Omental fat pad (tissue), 4 donors: ENCODE measurements around the gene C10orf71. TPM values are rescaled to one million over a fixed set of nuclear protein-coding genes. Genes with fewer than 3 reads are reported as not detected.

Experiments used
- ATAC-seq: fragments of 150-250 bp; one replicate; pipeline ENCODE4 v1.9.1; 2016; ENCODE audit warnings: mild to moderate bottlenecking, moderate library complexity; ENCODE audit not compliant: low FRiP score
- DNase-seq: peaks from one replicate; pipeline ENCODE4 v3.0.0-alpha.2; 2019; ENCODE audit warnings: low spot score
- total RNA-seq, 4 donors: library from RNA; depleted of rRNA; stranded (reverse); fragments of >200 nt; gene quantifications; one replicate each; pipeline ENCODE4 v1.1.0, GENCODE V29; 2016
- TF ChIP-seq, protein P1 (sequence below), 3 donors: fragments of 450-650 bp; IDR thresholded peaks; one replicate each; pipeline ENCODE4 v1.5.1; 2016 to 2017; ENCODE audit warnings: antibody characterized with exemption in 3 of 3, mild to moderate bottlenecking in 3 of 3, moderate library complexity in 2 of 3

The C10orf71 gene
- total RNA-seq, 4 donors from 2014 or later: not detected

DNA sequence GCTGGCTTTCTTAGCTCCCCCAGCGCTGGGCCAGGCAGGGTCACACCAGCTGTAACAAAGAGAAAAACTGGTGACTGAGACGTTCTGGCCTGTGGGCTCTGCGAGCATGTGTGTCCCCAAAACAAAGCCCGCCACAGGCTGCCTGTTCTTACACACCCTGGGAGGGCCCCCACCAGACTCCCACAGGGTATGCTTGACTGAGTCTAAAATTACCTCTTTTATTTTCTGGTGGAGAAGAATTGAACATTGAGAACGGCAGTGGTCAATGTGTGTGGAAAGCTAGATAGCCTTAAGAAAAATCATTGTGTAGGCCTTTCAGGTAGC is 808 bp downstream of the C10orf71 start:
- ATAC-seq: no peak
- TF ChIP-seq, protein P1, sequence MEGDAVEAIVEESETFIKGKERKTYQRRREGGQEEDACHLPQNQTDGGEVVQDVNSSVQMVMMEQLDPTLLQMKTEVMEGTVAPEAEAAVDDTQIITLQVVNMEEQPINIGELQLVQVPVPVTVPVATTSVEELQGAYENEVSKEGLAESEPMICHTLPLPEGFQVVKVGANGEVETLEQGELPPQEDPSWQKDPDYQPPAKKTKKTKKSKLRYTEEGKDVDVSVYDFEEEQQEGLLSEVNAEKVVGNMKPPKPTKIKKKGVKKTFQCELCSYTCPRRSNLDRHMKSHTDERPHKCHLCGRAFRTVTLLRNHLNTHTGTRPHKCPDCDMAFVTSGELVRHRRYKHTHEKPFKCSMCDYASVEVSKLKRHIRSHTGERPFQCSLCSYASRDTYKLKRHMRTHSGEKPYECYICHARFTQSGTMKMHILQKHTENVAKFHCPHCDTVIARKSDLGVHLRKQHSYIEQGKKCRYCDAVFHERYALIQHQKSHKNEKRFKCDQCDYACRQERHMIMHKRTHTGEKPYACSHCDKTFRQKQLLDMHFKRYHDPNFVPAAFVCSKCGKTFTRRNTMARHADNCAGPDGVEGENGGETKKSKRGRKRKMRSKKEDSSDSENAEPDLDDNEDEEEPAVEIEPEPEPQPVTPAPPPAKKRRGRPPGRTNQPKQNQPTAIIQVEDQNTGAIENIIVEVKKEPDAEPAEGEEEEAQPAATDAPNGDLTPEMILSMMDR (IDR thresholded peaks at IDR 0.05): no peak
- DNase-seq: no peak

DNA sequence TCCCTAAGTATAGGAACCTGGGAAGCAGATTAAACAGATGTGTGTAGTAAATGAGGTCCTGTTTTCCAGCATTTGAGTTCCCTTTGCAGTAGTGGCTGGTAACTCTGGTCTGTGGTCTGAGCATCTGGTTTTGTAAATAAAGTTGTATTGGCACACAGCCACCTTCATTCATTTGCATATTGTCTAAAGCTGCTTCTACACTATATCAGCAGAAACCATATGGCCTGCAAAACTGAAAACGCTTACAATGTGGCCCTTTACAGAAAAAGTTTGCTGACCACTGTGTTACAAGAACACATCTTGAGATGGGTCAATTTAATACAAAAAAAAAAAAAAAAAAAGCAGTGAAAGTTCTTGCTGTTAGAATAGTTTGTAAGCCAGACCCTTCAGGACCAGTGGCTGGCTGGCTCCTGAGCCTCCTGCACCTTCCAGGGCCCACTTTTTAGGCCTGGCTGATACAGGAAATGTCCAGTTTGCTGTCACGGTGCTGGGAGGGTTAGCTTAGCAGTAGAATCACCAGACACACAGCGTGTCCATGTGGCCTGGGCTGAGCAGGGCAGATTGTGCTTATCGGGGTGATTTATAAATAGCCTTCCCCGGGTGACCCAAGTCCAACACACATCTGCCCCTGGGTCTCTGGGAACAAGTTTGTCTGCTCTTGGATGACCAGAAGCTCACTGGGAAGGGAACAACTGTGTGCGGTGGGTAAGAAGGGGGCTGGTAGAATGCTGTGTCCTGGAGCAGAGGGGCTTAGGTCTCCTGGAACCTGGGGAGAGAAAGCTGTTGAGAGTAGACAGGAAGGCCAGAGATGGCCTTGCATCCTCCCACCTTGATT is 1.4 kb downstream of the C10orf71 start:
- ATAC-seq (no peak), DNase-seq (no peak)
- TF ChIP-seq, protein P1 (IDR thresholded peaks at IDR 0.05): no peak

DNA sequence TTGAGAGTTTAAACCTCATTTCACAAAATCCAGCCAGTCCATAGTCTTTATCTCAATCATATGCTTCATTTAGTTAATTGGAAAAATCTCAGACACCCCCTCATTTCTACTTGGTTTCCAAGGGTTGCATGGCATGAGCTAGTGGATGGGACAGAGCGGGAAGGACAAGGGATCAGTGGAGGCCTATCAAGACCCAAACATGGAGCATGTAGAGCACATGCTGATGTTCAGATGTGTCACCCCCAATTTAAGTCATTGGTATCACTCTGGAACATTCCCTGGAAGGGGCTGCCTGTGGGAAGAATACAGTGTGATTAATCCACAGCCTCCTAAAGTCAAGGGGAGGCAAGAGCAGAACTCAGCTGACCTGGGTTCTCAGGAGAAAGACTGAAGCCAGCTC is 2.3 kb downstream of the C10orf71 start:
- ATAC-seq (no peak), DNase-seq (no peak)
- TF ChIP-seq, protein P1 (IDR thresholded peaks at IDR 0.05): no peak

DNA sequence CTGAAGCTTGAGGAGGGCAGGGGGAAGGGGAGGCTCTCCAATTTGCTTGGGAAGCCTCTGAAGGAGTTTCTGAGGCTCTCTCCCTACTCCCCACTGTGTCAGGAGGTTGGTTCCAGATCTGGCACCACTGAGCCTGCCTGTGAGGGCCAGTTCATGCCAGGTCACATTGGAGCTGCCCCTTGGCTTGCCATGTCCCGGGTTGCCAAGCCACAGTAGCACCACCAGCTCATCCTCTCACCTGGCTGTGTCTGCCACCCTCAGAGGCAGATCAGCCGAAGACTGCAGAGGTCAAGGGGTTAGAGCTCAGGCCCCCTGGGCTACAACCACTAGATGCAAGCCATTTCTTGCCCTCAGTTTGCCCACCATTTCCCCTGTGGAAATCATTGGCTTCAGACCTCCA is 3.1 kb downstream of the C10orf71 start:
- TF ChIP-seq, protein P1 (IDR thresholded peaks at IDR 0.05): no peak
- DNase-seq (no peak), ATAC-seq (no peak)

DNA sequence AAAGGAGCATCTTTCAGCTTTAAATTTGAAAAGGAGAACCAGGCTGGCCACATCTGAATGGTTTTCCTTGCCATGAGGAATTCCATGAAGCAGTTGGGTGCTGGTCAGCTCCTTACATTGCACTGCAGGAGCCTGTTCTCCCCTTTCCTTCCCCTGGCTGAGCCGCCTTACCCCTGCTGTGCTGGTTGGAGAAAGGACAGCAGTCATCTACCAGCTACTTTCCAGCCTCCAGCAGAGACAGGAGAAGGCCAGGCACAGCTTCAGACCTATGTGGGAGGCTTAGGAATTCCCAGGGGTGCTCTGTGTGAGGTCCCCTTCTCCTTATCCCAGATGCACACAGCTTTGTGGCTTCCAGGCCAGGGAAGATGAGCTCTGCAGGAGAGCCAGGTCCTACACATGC is 4.7 kb downstream of the C10orf71 start:
- no peak for DNase-seq
- TF ChIP-seq, protein P1 (IDR thresholded peaks at IDR 0.05): no peak
- ATAC-seq: no peak

DNA sequence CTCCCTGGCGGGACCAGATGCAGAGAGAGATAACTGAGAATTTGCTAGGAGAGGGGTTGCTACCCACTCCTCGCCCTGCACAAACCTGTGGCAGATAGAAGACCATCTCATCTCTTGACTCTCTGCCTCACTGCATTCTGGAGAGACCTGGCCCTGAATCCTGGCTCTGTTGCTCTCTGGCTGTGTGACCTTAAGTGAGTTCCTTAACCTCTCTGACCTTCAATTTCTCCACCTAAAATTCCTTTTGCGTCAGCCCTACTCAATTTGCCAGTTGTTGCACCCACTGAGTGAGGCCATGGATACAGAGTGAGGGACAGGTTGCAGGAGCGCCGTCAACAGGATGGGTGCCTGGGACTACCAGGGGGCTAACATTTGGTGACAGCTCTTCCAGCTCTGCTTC is 5.2 kb downstream of the C10orf71 start:
- ATAC-seq (no peak), DNase-seq (no peak)
- TF ChIP-seq, protein P1 (IDR thresholded peaks at IDR 0.05): no peak

DNA sequence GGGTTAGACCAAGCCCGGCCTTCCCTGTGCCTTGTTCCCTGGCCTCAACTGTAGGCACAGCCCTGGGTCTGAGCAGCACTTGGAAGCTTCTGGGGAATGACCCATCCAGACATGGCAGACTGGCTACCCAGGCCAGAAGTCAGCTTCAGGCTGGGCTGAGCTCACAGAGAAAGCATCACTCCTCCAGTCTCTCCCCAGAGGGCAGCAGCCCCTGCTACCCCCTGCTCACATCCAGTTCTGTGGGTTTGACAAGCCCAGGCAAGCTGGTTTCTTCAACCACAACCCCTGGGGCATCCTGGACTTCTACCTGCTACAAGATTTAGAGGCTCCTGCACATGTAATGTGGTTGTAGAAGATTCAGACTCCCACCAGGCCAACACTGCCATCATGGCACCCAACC is 9.0 kb downstream of the C10orf71 start:
- no peak for ATAC-seq
- no peak for DNase-seq
- TF ChIP-seq, protein P1 (IDR thresholded peaks at IDR 0.05): no peak
